Superior temporal gyrus (tissue), 1 donor: Measurements from ENCODE around the gene HOMER1.
"Not testable (repeated sequence)": the region's sequence is repeated elsewhere in the genome, so short reads cannot be mapped to it uniquely, and the experiment has no call there.

Experiments used
- DNase-seq: peaks from one replicate; pipeline ENCODE4 v3.0.0-alpha.2; 2016; ENCODE audit errors: extremely low spot score

The HOMER1 gene

DNA sequence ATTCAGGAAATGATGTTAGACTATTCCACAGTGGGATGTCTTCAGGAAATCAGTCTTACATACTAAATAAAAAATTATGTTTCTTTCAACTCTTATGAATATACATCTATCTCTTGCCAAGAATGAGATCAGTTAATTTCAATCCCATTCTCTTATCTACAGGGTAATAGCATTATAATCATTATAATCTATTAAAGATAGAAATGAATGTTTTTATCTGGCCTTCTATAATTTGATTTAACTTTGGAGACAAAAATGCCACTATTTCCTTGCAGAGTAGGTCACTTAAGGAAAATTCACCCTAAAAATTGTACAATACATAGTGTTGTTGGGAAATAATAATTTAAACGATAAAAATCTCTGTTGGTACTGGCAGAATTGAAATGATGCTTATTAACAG is 96.4 kb downstream of the HOMER1 start:
- no peak for DNase-seq

DNA sequence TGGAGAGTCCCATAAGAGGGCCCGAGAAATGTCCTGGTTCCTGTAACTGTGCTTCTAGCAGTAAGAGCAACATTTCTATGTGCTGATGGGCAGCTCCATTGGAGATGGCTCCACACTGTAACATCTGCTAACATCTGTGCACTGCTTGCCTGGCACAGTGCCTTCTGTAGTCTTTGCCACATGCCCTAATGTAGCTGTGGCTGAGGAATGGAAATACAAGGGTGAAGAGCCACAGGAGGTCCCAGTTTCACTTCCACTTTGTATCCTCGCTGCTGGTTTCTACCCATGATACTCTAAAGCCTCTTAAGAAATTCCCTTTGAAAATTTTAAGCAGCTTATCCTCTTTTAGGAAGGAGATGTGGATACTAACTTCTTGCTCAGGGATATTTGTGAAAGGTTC is 97.4 kb downstream of the HOMER1 start:
- no peak for DNase-seq

DNA sequence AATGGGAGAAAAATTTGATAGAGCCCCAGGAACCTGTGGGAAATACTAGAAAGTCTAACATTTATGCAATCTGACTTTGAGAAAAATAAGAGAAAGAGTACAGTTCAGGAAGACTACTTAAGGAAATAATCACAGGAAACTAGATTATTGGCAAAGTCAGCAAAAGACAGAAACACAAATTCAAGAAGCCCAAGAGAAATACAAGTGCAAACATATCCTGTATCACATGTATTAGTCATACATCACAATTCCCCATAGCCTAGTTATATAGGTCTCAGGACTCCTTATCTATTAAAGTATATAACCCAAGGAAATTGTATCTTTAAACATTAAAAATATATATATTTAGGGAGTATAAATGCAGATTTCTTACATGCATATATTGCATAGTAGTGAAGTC is 100.8 kb downstream of the HOMER1 start:
- no peak for DNase-seq

DNA sequence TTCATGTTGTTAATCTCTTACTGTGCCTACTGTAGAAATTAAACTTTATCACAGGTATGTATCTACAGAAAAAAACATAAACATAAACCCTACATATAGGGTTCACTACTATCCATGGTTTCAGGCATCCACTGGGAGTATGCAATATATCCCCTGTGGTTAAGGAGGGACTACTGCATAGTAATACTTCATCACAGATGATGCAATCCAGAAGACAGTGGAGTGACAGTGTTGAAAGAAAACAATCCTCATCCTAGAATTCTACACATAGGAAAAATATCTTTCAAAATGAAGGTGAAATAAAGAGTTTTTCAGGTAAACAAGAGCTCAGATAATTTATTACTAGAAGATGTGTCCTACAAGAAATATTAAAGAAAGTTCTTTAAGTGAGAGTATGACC is 105.9 kb downstream of the HOMER1 start:
- no peak for DNase-seq

DNA sequence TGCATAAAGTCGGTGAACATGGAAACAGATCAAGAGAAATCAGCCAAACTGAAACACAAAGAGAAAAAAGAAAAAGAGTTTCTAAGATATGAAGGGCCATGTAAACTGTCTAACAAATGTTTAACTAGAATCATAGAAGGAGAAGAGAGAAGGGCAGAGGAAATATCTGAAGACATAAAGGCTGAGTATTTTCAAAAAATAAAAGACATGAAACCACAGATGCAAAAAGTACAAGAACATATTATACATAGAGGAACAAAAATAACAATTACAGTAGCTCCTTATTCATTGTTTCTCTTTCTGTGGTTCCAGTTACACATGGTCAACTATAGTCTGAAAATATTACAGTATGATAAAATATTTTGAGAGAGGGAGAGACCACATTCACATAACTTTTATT is 106.3 kb downstream of the HOMER1 start:
- no peak for DNase-seq

DNA sequence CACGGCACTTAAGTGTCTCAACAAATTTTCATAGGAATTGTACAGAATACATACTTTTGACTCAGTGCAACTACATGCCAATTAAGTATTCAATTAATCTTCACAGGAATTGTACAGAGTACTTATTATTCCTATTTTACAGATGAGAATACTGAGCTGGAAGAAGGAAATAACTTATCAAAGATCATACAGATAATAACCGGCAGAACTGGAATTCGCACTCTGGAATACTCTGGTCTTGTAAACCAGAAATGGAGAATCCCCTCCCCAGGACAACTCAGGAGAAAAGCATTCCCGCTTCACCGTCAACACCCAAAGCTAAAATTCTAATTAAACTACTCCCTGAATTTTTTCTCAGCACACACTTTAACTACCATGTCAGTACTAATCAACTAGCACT is 112.7 kb downstream of the HOMER1 start:
- no peak for DNase-seq

DNA sequence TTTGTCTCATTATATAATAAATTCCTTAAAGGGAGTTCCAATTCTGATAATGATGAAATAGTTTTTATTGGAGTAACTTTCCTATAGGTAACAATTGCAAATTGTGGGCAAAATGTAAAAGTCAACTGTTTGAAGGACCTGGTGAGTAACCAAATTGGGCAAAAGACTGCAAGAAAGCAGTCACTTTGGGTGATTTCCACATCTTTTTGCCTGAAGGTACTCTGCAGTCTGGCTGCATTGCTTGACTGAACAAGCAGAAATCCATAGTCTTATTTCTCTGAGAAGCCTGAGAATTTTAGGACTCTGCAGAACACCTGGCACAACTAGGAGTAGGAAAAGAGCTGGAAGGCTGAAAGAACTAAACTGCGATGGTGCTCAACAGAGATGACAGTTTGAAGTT is 114.9 kb downstream of the HOMER1 start:
- no peak for DNase-seq

DNA sequence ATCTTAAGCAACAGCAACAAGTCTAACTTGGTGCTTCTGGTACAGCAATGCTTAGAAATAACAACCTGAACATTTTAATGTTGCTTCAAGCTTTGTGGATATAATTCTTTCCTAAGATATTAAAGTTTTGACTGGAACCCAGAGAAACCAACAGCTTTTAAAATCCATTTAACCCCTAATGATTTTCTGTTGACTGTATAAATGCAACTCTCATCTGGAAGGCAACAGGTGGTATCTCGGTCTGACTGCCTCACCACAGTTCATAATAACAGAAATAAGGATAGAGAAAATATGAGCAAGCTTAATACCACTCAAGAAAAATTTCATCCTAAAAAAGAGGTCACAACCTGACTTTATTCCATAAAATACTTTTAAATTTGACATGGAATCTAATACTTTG is 116.9 kb downstream of the HOMER1 start:
- no peak for DNase-seq

DNA sequence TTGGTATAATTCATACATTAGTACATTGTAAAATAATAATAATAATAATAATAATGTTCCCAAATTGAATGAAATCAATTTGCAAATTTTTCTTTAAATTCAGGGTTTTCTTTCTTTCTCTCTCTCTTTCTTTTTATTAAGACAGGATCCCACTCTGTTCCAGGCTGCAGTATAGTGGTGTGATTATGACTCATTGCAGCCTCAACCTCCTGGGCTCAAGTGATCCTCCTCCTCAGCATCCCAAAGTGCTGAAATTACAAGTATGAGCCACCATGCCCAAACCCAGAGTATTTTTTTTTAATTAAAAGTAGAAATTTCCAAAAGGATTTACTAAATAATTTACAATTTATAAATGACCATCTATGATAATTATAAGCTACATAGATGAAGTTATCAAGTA is 117.7 kb downstream of the HOMER1 start:
- DNase-seq: no peak

DNA sequence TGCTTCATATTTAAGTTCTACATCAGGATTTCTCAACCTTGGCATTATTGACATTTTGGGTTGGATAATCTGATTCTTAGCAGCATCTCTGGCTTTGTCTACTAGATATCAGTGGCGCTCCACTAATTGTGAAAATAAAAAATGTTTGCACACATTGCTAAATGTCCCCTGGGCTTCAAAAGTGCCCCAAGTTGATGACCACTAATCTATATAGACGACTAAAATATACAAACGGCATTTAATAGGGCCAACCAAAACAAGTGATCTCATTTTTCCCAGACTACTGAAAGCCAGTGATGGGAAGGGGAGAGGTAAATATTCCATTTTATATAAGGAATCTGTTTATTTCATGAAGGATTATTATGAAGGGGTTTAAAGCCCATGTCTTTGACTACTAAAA is 118.6 kb downstream of the HOMER1 start:
- no peak for DNase-seq

DNA sequence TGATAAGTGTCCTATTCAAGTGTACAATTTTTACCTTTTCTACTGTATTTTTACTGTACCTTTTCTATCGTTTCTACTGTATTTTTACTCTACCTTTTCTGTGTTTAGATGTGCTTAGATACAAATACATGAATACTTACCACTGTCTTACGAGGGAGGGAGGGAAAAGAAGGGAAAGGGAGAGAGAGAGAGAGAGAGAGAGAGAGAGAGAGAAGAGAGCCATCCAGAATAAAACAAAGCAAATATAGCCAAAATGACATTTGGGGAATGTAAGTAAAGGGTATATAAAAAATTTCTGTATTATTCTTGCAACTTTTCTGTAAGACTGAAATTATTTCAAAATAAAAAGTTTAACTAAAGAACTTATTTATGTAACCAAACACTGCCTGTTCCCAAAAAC is 121.2 kb downstream of the HOMER1 start:
- no peak for DNase-seq

DNA sequence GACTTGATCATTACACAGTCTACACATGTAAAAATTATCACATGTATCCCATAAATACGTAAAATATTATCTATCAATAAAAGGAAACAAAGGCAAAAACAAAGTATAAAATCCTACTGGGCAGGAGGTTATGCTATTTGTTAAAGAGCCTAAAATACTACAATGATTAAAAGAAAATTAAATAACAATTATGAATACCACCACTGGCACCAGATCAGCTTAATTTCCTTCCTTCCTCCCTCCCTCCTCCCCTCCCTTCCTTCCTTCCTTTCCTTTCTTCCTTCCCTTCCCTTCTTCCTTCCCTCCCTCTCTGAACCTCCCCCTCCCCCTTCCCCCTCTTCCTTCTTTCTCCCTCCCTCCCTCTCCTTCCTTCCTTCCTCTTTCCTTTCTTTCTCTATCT is 127.3 kb downstream of the HOMER1 start:
- DNase-seq: no peak

DNA sequence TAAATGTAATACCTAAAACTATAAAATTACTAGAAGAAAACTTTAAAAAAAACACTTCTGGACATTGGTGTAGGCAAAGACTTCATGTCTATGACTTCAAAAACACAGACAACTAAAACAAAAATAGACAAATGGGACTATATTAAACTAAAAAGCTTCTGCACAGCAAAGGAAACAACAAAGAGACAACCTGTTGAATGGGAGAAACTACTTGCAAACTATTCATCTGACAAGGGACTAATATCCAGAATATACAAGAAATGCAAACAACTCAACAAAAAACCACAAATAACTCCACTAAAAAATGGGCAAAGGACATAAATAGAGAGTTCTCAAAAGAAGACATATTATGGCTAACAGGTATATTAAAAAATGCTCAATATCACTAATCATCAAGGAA is 128.8 kb downstream of the HOMER1 start:
- not testable (repeated sequence) for DNase-seq

DNA sequence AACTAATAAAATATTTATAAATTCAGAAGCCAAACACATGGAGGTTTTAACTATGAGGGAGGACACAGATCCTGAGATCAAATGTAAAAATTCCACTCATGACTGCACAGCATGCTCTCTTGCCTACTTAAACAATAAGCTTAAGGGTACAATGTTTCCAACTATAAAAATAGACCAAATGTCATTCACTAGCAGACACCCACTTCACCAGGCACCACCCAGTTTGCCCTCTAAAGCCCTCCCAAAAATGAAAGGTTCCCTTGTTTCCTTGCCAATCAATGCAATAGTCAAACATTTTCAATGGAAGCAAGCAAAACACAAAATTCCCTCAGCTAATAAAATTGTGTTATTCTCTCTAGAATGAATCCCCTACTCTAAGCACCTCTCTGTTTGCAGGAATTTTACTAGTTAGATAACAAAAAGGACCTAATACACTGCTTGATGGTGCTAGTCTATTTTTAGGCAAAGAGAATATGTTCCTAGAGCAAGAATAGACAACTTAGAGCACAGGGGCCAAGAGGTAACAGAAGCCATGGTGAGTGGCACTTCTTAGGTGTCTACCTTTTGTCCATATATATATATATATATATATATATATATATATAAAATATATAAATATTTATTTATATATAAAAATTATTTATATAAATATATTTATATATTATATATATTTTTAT is 135.3 kb downstream of the HOMER1 start:
- DNase-seq: no peak

DNA sequence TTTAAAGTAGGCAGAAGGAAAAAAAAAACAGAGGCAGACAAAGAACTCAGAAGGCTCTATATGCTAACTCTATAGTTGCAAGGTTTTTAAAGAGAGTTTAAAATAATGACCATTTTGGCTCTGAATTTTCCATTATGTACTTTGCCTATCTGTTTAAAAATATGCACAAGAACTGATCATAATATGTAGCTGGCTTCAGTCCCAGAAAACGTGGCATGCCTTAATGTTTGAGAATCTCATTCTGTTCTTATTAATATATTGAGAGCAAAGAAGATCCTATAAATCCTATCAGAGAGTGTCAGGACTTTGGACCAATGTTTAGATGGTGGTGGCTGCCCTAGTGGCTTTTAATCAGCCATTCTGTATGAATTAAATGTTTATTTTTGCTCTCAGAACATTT is 156.5 kb downstream of the HOMER1 start:
- DNase-seq: no peak

DNA sequence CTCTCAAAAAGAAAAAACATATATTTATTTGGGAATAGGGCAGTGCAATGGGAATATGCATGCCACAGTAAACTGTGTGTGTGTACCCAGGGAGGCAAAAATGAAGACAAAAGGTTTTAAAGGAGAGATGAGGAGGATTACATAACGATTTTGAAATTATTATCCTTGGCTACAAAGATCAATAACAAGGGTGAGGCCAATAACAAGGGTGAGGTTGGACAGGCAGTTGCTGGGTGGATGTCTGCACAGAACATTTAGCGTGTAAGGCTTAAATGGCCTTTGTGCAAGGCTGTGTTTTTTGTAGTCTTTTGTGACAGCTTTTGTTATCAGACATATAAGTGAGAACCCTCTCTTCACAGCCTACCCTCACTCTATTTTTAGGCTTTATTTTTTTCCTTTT is 164.1 kb downstream of the HOMER1 start:
- no peak for DNase-seq

DNA sequence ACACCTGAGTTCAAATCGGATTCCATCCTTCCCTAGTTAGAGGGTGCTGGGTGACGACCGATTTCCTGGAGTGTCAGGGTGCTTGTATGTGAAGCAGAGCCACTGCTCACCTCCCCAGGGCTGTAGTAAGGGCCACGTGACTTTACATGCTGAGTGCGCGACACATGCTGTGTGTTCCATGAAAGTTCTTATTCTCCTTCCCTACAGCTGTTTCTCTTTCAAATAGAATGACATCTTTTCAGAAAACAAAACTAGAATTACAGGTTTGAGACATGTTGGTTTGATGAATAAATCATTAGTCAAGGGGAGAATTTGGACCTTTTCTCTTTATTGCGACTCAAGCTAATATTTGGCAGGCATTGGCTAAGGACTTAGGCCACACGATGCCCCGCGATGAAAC is 164.9 kb downstream of the HOMER1 start:
- DNase-seq: no peak

DNA sequence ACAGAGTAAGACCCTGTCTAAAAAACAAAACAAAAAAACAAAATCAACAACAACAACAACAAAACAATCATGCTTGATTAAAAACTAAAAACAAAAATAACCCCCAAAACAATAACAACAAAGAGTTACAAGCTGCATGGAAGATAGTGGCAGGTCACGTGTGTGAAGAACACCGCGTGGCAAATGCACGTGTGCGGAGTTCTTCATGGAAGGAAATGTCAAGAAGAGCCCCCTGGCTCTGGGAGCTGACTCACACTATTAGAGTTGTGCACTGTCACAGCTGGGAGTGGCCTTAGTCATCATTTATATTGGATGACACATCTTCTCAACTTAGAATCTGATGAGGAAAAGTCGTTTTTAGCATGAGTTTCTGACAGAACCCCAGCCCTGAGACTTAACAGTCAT is 167.5 kb downstream of the HOMER1 start:
- no peak for DNase-seq

DNA sequence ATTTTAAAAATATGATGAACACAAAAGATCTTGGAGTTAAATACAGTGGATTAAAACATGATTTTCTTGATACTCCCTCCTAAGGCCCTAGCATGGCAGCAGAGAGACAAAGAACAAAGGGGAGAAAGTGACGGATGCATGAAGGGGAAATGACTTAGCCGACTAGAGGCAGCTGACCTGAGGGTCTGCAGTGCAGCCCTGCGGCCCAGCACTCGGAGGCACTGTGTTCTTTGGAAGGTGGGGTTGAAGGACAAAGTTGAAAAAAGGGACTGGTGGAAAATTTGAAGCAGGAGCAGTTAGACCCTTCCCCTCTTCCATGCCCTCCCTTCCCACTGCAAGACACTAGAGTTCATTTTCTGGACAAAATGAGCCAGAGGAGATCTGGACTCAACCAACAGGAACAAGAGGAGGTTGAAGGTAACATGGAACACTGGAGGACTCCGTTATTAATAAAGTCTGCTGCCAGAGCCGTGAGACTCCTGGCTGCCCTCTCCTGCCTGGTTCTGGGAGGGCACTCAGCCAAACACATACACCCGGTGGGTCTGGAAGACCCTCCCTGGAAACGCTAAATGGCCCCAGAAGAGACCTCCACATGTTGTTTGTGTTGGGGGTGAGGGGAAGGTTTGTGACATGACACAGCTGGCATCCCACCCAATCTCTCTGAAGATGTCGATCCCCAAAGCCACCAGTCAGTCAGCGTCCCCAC is 179.9 kb downstream of the HOMER1 start:
- DNase-seq: no peak

DNA sequence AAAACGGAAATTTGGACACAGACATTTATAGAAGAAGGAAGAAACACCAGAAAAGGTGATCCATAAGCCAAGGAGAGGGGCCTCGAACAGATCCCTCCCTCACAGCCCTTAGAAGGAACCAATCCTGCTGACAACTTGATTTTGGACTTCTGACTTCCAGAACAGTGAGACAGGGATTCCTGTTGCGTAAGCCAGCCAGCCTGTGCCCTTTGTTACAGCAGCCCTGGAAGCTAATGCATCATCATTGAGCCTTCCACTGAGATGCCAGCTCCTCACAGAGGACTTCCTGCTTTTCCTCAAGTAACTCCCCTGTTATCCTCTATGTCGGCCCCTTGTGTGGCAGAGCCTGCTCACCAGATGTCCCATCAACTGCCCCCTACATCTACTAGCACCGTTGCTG is 183.9 kb downstream of the HOMER1 start:
- no peak for DNase-seq

DNA sequence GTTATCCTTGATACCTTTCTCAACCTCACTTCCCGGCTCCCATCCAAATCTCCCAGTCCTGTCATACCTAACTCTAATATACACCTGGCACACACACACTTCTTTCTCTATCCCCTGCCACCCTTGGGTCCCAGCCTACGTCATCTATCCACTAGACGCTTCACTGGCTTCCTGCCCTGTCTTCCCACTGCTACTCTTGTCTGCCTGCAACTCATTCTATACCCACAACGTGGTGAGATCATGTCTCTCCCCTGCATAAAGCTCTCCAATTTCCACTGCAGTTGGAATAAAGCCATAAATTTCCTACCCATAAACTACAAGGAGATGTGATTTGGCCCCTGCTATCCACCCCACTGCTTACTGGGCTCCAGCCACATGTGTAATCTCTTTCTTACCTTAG is 184.5 kb downstream of the HOMER1 start:
- no peak for DNase-seq
